GM19328 (cell line): ENCODE measurements around the gene SMC1B.

ENCODE experiments used
- ATAC-seq: cut with Tn5 transposase; IDR thresholded peaks from one replicate; pipeline ENCODE4 v1.9.1; 2021; ENCODE audit warnings: mild to moderate bottlenecking, moderate library complexity; ENCODE audit not compliant: unreplicated experiment

SMC1B gene

DNA sequence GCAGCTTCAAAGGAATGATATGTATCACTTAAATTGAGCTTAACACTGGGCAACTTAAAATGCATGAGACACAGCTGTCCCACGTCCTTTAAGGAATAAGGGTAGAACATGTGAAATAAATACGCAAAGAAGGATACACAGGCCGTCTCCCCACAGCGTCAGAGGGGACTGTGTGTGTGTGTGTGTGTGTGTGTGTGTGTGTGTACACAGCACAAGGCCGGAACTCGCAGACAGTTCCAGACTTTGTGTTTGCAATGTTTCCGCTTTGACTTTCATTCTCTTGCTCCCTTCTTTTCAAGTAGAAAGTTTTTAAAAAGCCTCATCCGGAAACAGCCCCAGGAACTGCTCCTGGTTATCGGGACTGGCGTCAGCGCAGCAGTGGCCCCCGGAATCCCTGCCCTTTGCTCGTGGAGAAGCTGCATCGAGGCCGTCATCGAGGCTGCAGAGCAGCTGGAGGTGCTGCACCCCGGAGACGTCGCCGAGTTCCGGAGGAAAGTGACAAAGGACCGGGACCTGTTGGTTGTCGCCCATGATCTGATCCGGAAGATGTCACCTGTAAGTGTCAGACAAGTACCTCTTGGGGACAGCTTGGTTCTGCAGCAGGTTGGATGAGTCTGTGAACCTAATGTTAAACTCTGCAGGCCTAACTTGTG, 90.4 kb downstream of the SMC1B start:
- no peak for ATAC-seq

DNA sequence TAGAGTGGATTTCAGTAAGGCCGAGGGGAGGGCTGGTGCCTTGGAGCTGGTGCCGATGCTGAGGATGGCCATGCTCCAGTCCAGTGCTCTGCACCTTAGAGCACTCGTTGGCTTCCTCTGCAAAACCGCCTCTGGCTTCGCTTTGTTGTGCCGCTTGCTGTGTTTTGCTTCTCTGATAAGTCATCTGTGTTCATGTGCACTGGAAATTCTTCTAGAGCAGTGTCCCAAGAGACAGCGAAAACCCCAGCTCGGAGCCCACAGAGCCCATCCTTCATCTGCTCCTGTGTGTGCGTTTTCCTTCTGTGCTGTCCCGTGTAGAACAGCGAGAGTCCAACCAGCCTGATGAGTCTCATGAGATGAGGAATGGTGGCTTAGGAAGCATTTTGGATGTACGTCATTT, 91.6 kb downstream of the SMC1B start:
- no peak for ATAC-seq

DNA sequence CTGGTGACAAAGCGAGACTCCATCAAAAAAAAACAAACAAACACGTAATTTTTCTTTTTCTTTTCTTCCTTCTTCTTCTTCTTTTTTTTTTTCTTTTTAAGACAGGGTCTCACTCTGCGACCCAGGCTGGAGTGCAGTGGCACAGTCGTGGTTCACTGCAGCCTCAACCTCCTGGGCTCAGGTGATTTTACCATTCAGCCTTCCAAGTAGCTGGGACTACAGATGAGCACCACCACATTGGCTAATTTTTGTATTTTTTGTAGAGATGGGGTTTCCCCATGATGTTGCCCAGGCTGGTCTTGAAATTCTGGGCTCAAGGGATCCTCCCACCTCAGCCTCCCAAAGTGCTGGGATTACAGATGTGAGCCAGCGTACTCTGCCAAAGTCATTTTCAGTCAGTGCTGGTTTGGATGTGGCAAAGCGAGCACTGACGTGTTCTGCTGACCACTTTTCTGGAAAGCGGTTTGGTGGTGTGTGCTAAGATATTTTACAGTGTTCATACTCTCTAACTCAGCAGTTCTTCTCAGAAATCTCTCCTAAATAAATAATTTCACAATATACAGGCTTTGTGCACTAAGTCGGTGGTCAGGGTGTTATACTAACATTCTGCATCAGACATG, 92.9 kb downstream of the SMC1B start:
- ATAC-seq: no peak

DNA sequence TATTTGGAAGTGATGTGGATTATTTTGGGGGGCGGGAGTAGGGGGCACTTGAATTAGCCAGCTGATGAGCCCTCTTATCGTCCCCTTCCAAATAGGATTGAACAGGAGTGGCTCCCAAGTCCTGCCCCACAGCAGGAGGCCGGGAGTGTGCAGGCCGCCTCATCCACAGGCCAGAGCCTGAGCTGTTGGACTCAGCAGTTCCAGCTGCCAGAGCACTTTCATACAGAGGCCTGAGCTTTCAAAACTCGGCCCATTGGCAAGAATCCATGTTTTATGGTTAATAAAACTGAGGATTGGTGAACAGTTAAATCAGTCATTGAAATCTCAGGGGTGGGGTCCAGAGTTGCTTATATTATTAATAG, 94.1 kb downstream of the SMC1B start:
- no peak for ATAC-seq

DNA sequence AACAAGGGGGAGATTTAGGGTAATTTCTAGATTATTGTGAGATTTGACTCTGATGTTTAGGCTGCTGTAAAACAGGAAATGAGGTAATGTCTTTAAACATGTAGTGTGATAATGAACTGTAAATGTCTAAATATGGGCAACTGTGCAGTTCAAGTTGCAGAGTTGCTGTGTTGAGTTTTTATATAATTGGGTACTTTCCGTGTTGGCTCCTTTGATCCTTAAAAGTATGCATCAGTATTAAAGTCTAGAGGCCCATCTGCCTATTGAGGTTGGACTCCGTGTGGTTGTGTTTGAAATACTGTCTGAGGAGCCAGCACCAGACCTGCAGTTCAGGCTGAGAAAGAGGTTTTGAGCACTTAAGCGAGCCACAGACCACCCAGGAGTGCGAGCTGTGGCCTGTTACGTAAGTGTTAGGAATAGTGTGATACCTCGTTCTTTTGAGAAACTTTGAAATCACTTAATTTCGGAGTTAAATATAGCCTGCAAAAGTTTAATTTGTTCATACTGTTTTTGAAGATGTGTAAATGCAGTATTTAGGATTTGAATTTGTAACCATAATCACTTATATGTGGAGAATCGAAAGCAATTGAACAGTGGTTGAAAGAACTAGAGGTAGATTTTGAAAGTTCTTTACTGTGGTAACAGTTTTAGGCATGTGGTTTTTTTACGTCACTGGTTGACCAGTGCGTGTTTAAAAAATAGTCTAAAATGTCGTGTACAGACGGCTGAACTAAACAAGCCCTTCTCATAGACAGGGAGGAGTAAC, 94.7 kb downstream of the SMC1B start:
- ATAC-seq: no peak

DNA sequence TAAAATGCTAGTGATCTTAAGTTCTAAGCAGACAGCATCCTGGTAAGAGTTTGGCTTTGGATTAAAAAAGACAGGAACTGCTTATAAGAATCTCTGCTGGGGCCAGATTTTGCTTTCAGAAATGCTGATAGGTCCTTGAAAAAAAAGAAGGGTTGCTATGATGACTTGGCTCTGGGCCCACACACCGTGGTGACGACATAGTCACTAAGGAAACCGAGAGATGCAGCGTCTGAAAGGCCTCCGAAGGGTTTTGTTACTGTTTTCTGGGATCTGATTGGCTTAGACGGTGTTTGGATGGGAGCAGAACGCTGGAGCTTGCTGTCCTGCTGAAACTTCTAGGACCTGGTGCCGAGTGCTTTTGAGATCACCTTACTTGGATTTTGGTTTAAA, 95.2 kb downstream of the SMC1B start:
- ATAC-seq: no peak

DNA sequence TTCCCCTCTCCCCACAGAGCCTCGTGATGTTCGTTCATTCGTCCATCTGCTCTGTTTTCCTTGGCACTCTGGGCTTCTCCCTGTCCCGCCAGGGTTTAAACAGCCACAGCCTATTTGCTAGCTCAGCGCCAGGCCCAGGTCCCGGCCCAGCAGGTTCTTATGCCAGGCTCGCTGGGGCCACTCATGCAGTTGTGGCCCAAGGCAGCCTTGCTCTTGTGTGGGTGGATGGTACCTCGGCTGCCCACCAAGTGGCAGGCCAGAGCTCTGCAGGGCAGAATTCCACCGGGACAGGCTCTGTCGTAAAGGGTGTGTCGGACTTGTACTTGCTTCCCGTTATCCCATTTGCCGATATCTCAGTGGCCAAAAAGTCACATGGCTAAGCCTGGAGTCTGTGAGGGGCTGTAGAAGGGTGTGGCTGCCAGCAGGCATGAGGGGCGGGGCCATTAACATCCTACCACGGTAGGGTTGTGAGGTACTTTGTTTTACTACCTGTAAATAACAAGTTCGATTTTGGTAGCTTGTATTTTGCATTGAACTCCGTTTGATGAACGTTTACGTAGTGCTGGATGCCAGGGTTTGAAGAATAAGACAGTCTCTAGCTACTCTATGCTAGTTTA, 95.7 kb downstream of the SMC1B start:
- ATAC-seq: no peak

DNA sequence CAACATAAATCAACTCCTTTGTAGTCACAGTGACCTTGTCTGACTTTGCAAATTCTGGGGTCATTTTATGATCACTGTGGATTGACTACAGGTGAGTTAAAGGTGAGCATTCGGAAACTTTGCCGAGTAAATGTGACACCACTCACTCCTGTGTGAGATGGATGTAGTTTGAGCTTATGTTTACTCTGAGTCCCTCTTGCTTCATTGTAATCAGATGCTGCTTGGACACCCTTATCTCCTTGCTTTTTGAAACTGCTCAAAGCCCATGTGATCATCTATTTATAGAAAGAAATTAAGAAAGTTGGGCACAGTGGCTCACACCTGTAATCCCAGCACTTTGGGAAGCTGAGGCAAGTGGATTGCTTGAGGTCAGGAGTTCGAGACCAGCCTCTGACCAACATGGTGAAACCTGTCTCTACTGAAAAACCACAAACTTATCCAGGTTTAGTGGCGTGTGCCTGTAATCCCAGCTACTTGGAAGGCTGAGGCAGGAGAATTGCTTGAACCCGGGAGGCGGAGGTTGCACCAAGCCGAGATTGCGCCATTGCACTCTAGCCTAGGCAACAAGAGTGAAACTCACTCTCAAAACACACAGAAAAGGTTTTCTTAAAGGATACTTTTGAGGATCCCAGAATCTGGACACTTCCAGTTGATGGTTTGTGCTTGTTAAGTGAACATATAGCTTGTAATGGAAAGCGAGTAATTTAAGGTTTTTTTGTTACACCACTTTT, 96.4 kb downstream of the SMC1B start:
- no peak for ATAC-seq

DNA sequence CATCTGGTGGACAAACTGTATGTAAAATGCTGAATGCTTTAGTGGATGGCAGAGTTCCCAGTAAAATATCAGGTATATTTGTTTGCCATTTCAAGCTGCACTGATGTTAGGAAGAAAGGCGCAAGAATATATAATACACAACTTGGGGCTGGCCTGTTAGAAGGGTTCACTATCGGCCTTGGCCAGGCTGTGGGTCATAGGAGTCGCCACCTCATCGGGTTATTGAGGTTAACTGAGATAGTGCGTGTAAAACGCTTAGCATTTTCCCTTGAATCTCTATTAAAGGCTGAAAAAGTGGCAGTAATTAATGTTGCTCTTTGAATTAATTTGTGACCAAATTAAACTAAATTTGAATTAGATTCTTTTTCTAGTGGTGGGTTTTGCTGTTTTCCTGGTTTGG, 98.6 kb downstream of the SMC1B start:
- no peak for ATAC-seq

DNA sequence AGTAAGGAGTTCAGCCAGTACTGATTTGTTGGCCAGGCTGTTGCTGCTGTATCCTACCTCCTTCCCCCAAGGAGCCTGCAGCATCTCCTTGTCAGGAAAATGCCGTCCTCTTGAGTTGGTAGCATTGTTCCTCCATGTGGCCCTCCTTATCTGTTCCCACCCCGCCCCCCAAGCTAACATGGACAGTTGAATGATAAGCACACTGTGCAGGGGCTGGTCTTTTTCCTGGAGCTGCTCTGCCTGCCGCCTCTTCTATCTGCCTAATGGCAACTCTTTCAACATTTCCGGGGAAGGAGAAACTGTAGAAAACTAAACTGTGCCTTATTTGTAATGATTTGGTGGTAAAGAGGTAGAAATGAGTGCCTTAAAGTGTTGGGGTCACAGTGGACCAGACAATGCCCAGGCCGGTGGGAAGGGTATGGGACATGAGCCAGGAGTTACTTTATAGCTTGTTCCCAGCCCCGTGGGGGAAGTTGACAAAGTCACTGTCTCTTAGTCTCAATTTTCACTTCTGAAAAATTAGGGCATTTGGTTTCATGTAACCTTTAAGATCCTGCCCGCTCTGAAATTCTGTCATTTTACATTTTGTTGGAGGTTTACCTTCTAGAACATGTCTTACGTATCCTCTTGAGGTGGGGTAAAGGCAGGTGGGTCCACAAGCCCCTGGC, 99.2 kb downstream of the SMC1B start:
- ATAC-seq: no peak

DNA sequence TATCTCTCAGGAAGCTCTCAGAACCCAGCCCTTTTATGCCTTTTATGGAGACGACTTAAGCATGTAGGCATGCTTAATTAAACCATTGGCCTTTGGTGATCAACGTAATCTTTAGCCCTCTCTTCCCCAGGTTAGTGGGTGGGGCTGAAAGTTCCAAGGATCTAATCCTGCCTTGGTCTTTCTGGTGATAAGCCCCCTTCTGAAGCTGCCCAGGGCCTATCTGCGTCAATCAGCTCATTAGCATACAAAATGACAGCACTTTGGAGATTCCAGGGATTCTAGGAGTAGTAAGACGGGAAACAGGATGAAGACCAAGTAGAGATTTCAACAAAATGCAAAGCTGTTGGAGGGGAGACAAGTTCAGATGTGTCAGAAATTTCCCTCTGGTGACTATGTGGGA, 100.5 kb downstream of the SMC1B start:
- ATAC-seq: no peak

DNA sequence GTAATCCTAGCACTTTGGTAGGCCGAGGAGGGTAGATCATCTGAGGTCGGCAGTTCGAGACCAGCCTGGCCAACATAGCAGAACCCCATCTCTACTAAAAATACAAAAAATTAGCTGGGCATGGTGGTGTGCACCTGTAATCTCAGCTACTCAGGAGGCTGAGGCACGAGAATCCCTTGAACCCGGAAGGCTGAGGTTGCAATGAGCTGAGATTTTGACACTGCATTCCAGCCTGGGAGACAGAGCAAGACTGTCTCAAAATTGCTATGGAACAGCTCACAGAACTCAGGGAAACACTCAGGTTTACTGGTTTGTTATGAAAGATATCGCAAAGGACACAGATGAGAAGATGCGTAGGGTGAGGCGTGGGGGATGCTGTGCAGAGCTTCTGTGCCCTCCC, 101.0 kb downstream of the SMC1B start:
- no peak for ATAC-seq

DNA sequence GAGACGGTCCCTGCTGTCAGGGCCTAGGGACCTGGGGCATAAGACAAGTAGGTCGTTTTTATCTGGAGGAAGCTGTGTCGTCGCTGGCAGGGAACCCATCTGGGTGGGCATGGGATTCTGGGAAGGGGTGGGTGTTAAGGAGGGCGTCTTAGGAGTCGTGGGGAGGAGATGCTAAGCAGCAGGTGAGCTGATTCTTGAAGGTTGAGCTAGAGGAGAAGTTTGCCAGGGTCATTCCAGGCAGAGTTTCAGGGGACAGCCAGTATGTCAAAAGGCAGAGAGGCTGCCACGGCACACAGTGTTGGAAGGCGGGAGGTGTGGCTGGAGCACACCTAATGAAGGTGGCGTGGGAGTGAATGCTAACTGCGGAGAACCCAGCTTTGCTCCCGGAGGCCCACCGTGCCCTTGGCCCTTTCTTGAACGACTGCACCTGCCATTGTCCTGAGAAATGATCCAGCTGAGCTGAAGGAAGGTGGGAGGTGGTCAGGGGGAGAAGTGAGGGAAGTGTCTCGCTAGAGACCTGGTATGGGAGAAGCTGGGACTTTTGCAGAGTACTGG, 102.3 kb downstream of the SMC1B start:
- ATAC-seq: no peak

DNA sequence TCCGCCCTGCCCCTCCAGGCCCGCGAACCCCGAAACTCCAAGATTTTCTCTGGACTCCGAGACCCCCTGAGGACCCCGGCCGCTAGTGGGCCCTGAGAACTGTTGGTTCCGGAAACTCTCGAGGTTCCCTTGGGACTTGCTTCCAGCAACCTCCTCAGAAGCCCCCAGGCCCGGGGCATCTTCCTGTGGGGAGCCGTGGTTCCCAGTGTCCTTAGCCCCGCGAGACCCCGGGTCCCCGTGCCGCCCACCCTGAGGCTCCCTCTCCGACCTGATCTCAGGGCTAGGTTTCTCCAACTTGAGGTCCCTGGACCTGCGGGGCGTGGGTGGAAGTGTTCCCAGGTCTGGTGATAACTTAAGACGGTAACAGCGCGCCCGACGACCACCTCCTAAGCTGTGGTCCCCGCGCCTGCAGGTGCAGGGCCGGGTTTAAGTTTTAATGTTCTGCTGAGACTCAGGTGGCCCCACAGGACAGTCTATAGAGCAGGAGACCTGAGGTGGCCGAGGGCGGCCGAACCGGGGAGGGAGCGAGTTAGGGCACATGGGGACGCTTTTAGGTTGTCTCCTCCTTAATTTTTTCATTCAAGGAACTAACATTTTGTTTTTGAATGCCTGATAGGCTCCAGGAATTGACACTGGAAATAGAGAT, 102.9 kb downstream of the SMC1B start:
- ATAC-seq: no peak

DNA sequence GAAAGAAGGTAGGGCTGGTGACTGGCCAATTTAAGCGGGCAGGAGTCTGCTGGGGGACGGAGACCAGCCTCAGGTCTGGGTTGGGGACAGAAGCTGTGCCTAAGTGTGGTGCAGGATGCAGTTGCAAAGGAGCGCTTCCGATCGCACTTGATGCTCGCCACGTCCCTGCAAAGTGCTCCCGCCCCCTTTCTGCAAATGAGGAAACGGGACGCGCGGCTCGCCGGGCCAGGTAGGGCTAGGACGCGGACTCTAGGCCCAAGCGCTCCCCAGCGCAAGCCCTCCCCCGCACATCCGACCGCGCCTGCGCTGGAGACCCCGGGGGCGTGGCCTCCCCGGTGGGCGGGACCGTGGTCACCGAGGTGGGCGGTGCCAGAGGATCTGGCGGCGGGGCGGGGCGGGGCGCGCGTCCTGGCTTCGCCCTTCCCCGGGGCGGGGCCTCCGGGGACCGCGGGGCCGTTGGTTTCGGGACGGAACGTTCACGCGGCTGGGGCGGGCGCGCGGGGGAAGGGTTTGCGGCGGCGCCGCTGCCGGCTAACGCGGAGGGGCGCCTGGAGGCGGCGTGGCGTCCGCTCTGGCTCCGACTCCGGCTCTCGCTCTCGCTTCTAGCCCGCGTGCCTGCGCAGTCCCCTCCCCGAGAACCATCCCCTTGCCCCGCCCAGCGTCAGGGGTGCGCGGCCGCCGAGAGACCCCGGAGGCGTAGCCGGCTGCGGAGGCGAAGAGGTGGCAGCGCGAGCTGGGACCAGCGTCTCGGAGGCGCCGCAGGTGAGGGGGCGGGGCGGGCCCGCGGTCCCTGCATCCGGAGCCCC, 103.8 kb downstream of the SMC1B start, which contains the start of gene FAM118A:
Gene FAM118A (plus strand): TSS at position 513 of the 806 bp plus-strand sequence. CDS start 12,446 bp downstream, outside the sequence.
- ATAC-seq: peak; percentile 77

DNA sequence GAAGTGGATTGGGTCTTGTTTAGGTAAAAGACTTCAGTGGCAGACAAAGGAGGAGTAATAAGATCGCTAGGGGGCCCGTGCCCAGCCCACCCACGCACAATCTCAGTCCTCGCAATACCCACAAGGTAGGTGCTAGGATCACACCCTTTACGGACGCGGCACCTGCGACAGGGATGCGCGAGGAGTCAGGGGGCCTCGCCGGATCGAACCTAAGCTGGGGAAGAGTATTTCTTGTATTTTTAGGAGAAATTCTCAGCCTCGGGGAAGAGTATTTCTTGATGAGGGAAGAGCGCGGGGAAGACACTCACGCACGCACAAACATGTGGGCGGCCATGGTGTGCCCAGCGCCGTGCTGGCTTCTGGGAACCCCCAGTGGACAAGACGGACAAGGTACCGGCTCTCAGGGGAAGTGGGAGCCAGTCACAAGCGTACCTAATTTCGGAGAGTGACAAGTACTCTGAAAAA, 104.4 kb downstream of the SMC1B start:
- no peak for ATAC-seq

DNA sequence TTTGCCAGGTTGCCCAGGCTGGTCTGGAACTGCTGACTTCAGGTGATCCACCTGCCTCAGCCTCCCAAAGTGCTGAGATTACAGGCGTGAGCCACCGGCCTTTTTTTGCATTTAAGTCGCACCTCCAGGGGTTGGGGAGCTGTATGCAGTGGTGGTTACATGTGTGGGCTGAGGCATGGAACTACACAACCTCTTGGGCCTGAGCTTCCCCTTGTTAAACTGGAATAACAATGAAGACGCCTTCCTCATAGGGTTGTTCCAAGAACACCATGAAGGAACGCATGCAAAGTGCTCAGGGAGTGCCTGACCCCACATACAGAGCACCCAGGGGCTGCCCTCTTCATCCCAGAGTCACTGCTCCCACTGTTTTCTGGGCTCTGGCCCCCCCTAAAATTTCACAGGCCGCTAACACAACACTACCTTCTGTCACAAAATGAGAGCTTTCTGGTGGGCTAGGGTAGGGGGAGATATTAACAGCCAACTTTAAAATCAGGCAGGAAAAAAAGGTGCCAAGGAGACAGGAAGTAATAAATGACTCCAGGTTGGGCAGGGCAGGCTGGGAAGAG, 104.9 kb downstream of the SMC1B start:
- ATAC-seq: no peak

DNA sequence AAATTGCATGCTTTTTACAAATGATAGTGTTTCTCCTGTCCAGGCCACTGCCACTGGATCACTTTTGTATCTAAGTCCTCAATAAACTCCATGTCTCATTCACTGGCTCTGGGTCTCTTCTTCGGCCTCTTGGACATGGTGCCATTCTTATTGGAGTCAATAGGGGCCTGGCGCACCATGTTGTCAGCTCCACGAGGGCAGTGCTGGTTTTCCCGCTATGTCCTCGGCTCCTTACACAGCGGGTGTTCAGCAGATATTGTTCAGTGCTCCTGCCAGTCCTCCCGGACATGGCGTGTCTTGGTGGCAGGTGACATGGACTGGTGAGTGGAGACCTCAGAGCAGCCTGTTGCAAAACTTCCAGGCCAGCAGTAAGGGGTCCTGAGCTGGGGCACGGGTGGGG, 107.3 kb downstream of the SMC1B start:
- no peak for ATAC-seq
